ENCODE measurements around the gene DPH1.

DPH1 gene

GRCh38 chr17:2065949-2066400 is 36.0 kb downstream of the DPH1 start:
- TF ChIP-seq CTCF (IDR thresholded peaks at IDR 0.05) = no peak

DNA sequence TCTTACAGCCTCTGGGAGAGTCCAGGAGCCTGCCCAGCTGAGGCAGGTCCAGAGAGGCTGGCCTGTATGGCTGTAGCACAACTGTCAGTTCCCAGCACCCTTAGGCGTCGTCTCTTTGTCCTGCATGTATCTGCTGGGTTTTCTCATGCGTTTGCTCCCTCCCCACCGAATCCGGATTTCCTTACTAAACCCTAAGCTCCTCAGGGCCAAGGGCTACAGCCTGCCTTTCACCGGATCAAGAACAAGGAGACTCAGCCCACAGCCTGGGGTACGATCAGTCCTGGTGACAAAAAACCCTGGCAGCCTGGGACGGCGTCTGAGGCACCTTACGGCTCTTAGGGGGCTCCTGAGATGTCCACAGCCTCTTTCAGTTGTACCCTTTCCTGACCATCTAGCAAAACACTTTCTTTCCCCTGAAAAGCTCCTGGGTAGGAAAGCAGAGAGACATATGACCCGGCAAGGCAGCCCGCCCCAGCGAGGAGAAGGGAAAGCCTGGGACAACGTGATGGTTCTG is 37.2 kb downstream of the DPH1 start:
- TF ChIP-seq CTCF (IDR thresholded peaks at IDR 0.05) = no peak

DNA sequence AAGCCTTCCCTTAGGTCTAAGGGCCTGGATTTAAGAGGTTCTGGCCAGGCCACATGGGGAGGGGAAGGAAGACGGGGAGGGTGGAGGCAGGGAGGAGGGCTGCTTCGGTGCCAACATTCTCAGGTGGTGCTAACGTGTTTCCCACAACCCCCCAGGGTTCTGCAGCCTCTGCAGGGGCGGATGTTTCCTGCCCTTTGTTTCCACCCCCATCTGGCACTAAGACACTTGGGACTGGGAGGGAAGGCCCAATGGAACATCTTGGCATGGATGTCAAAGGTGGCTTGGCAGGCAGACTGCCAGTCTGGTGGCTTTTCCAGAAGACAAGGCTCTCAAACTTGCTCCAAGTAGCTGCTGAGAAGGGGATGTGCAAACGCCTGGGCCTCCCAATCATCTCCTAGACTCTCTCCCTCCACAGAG is 37.7 kb downstream of the DPH1 start:
- TF ChIP-seq CTCF (IDR thresholded peaks at IDR 0.05) = no peak

DNA sequence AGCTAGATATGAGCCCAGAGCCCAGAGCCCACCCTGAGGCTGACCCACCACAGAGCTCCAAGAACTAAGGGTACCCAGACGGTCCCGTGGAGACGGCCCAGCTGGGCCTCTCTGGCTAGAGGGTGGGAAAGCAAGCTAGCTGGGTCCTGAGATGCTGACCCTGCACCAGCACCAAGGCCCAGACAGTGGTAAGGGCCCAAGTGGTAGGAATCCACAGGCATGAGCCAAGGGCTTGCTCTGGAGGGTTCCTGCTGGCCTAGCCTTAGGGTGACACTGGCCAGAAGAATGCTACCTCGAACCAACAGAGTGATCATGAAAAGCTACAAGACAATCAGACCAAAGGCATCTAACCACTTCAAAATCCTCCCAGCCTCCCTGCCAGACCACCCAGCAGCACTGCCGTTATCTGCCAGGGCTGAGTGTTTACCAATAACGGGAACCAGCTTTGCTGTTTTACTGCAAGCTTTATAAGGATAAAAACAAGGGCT is 38.1 kb downstream of the DPH1 start:
- no peak for TF ChIP-seq CTCF (IDR thresholded peaks at IDR 0.05)

GRCh38 chr17:2068519-2069051 is 38.6 kb downstream of the DPH1 start:
- no peak for TF ChIP-seq CTCF (IDR thresholded peaks at IDR 0.05)

- no peak for TF ChIP-seq CTCF (IDR thresholded peaks at IDR 0.05)
Observed at GRCh38 chr17:2070241-2071023, 40.5 kb downstream of the DPH1 start.

GRCh38 chr17:2071024-2071385 is 41.1 kb downstream of the DPH1 start:
- no peak for TF ChIP-seq CTCF (IDR thresholded peaks at IDR 0.05)
